Measurements from ENCODE around the gene PDLIM1.

PDLIM1 gene

DNA sequence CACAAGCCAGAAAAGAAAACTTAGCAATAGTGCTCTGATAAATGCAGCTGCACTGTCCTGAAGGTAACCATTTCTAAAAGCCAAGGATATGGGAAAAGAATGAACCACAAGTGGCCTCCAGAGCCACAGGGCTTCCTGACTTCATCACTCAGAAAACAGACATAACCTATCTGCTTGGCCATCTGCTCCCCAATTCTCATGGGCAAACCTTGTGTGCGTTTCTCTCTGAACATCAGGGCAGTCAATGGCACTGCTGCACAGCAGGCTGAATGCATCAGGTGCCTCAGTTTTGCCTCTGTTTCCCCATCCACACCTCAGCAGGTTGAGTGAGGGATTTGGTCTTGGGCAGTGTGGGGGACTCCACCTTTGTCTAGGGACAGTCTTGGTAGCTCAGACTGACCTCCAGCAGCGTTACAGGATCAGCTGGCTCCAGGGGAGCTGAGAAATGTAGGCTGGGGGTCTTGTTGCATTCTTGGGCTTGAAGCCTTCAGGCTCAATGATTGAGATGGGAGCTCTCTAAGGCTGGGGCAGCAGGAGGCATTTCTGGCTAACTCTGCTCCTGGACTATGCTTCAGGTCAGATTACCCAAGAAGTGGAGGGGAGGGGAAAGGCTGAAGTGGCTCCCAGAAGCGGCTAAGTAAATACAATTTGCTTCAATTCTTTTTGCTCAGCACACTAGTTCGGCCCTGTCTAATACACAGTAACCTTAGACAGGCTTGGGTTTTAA lies 23.6 kb upstream of the PDLIM1 start:
- no peak for FAIRE-seq

DNA sequence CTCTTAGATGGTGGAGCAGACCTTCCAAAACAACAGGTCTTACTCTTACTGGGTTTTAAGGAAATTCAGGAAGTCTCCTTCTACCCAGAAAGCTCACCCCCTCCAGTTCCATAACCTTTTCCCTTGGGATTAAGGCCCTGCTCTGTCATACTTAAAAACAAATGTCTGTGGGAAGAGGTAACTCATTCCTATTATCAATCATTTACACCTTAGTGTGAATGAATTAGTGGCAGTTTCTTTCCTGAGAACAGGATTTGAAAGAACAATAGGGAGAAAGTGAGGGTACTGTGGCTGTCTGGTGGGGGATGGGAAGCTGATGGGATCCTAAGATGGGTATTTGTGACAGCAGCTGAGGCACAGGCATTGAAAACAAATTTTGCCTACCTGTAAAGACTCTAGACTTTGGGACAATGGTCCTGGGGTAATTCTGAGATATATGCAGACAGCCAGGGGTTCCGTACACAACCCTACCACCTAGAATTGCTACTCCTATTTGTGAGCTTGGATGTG lies 22.2 kb upstream of the PDLIM1 start:
- no peak for FAIRE-seq

DNA sequence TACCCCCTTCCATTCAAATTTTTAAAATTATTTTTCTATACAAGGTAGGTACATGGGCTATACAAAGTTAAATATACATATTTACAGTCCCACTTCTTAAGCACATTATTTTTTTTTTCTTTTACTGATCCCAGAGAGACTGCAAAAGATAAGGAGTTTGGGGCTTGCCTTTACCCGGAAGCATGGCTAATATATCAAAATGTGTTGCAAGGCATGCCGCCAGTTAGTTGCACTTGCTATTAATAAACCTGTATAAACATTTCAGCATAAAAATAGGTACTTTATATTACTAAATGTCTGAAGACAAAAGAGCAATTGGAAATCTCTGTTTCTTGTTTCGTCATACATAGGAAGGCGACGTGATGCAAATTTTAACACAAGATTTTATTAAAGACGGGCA lies 21.5 kb upstream of the PDLIM1 start:
- FAIRE-seq: no peak

DNA sequence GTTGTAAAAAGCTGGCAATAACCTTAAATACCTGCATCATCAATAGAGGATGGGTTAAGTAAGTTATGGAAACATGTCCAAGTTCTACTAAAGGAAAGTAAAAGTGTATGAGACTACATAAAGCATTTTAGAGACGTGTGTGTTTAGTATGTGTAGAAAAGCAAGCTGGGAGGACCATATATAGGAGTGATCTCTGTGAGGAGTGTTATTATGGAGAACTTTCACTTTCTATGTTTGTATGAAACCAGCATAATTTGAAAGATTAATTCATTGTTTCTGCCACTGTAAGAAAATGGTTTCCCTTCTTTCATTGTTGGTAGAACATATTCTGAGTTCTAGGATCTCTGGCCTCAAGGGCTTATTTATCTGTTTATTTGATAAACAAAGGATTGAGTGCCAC lies 19.2 kb upstream of the PDLIM1 start:
- no peak for FAIRE-seq

GRCh38 chr10:95308389-95309302 lies 17.8 kb upstream of the PDLIM1 start:
- FAIRE-seq: no peak

- no peak for FAIRE-seq
Observed at GRCh38 chr10:95306851-95307250, 16.0 kb upstream of the PDLIM1 start.

GRCh38 chr10:95306318-95306650 lies 15.5 kb upstream of the PDLIM1 start:
- no peak for FAIRE-seq

- no peak for FAIRE-seq
Observed at GRCh38 chr10:95305606-95306317, 15.0 kb upstream of the PDLIM1 start.

DNA sequence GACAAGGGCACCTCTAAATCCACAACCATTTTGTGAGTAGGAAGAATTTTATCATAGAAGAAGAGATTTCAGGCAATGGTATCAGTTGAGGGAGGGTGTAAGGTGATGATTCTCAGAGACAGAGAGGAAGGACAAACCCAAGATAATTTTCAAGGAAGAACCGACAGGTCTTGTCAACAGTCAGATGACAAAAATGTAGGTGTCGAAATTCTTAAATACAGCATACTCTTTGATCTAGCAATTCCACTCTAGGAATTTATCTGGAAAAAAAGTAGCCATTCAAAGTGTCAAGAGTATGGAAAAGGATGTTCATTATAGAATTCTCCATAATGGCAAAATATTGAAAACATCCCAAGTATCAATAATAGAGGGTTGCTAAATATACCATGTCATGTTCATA lies 14.2 kb upstream of the PDLIM1 start:
- no peak for FAIRE-seq

DNA sequence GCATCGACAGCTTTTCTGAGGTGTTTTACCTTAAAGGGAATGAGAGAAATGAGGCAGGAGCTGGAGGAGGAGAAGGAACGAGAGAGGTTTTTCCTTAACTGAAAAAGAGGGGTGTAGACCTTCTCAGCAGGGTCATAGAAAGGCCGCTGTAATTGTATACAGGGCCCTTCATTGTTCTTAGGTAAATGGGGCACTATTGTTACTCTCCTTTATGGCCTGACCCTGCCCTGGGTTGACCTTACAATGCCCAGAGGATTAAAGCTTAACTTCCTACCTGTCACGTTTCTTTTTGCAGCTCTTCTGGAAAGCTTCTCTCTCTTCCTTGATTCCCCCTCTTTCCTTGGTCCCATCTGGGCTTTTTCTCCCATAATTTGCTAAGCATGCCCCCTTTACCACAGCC lies 13.7 kb upstream of the PDLIM1 start:
- FAIRE-seq: no peak

GRCh38 chr10:95303950-95304349 lies 13.1 kb upstream of the PDLIM1 start:
- FAIRE-seq: no peak

- no peak for FAIRE-seq
Observed at GRCh38 chr10:95303535-95303934, 12.7 kb upstream of the PDLIM1 start.

- no peak for FAIRE-seq
Observed at GRCh38 chr10:95300022-95300539, 9.3 kb upstream of the PDLIM1 start.

GRCh38 chr10:95297402-95297801 lies 6.6 kb upstream of the PDLIM1 start:
- FAIRE-seq: no peak

DNA sequence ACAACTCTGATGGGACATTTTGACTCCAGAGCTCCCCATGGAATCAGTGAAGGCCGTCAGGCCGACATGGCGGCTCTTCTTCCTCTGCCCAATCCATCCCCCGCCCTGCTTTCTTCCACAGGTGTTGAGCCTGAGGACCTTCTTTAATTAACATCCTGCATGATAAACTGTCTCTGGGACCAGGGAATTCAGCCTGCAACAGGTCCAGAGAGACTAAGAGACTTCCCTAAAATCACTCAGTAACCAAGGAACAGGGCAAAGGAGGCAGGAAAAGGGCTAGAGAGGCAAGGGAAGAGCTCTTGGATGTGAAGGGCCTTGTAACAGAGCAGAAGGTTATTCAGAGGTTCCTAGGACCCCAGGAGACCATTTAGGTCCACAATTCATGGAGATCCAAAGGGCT lies 6.0 kb upstream of the PDLIM1 start:
- no peak for FAIRE-seq

DNA sequence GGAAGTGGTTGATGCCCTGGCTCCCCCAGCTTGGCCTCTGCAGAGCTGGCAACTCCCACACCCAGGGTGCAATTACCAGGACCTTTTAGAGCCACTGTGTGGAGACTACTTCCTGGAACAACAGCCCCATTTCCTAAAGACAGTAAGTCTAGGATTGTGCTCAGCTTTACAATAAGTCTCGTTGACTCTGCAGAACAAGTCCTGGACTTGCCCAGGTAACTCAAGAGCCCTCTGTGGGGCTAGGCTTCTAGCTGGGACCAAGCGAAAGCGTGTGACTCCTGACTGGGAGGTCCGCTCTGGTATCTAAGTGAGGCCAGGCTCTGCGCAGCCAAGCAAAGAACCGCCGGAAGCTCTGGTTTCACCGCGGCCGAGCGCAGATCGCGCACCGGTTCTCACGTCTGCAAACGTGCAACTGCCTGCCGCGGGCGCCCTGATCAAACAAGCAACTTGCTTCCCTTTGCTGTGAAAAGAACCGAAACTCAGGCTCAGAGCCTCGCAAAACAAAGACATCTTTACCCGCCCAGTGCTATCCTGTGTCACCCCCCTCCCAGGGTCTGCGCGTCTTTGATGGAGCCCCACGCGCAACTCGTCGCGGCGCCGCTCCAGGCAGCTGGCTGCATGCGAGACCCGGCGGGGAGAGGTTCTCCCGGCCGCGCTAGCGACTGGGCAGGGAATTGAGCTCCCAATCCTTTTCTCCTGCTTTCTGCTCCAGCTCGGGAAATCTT lies 4.4 kb upstream of the PDLIM1 start:
- no peak for FAIRE-seq

DNA sequence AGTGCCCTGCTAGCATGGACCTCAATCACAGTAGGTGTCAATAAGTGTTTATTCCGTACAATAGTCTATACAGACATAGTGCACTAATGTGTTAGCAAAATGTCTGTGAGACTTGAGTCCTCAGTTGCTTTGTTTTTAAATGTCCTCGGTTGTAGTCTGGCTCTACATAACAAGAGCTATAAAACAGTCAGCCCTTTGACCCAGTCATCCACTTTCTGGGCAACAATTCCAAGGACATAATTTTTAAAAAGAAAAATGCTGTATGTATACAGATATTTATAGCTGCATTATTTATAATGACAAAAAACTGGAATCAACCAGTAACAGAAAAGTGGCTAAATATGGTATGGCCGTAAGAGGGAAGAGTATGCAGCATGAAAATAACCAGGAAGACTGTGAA lies 2.8 kb upstream of the PDLIM1 start:
- no peak for FAIRE-seq

DNA sequence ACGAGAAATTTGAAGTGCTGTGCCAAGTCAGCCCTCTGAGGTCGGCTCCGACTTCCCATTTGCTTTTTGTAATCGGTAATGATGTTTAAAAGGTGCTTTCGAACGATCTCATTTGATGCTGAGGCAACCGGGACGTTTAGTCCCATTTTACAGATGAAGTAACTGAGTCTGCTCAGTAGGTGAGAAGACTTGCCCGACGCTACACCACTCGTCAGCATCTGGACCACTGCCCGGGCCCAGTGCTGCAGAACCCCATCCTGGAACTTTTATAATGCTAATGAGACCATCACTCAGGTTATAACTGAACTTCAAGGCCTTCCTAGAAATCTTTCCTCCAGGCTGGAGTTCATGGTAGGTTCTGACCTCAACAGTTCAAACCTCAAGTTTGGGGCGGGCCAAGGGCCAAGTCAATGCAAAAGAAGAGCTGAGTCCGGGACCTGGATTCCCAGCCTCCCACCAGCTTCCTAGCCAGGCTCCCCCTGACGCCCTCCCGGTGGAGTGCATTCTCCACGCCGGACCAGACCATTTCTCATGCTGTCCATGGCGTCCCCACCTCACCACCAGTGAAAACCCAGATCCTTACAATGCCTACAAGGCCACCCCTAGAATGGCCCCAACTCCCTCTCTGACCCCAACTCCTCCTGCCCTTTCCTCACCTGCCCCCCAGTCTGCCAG lies 699 bp upstream of the PDLIM1 start:
- FAIRE-seq: no peak

DNA sequence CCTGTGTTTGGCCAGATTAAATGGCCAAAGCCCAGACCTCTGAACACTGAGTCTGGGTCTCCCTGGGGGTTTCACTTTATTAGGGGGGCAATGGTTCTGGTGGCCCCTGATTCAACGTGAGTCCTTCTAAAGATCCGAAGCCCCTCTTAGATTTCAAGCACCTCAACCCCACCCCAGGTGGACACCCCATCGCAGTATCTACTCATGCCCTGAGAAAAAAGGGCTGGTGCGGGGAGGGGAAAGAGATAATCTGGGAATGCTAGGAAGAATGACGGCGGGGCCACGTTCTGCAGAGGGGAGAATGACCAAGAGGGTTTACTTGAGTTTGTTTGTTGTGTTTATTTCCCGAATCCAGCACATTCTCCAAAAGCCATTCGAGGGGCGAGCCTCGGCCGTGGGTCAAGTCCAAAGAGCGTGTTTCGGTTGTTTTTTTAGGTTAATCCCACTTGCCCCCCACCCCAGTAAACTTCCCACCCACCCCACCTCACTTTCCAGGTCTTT lies 832 bp downstream of the PDLIM1 start:
- no peak for FAIRE-seq

GRCh38 chr10:95289003-95289920 lies 1.5 kb downstream of the PDLIM1 start:
- no peak for FAIRE-seq

DNA sequence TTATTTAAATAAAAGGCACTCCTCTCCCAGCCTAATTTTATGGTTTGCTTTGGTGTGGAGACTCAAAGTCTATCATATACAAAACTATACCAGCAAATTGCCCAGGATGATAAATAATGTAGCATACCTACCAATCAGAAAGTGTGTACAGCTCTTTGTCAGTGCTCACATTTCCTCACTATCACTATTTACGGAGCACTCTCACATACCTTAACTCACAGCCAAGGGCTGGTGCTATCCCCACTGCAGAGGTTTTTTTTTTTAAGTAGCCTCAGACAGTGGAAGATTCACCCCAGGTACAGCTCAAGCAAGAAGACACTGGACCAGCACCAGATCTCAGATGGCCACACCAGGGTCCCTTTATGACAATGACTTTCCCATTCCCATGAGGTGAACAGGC lies 2.5 kb downstream of the PDLIM1 start:
- no peak for FAIRE-seq
